Ureter (tissue), 1 donor: ENCODE measurements around the gene CDH22. TPM values are rescaled to one million over a fixed set of nuclear protein-coding genes. Genes with fewer than 3 reads are reported as not detected.

Experiments used
- DNase-seq: peaks from one replicate; pipeline ENCODE4 v3.0.0-alpha.2; 2020; ENCODE audit warnings: low spot score
- total RNA-seq: library from RNA; stranded (reverse); gene quantifications from one replicate; pipeline ENCODE4 v1.2.4, GENCODE V29; 2023
- donor health status: DM: yes; HTN: yes; CAD: no.

The CDH22 gene
- total RNA-seq, 1 donor from 2014 or later = 0.23 TPM

- DNase-seq = no peak
Observed at GRCh38 chr20:46323557-46323956, 15.3 kb upstream of the CDH22 start.

GRCh38 chr20:46322641-46323040 is 14.3 kb upstream of the CDH22 start:
- DNase-seq = no peak

GRCh38 chr20:46317685-46318177 is 9.4 kb upstream of the CDH22 start:
- no peak for DNase-seq

GRCh38 chr20:46316984-46317684 is 8.8 kb upstream of the CDH22 start:
- no peak for DNase-seq

GRCh38 chr20:46315311-46315710 is 7.0 kb upstream of the CDH22 start:
- no peak for DNase-seq

- DNase-seq = no peak
Observed at GRCh38 chr20:46312945-46313861, 4.9 kb upstream of the CDH22 start.

- DNase-seq = no peak
Observed at GRCh38 chr20:46312075-46312944, 4.0 kb upstream of the CDH22 start.

- no peak for DNase-seq
Observed at GRCh38 chr20:46311719-46312074, 3.4 kb upstream of the CDH22 start.

- DNase-seq = no peak
Observed at GRCh38 chr20:46311039-46311650, 2.8 kb upstream of the CDH22 start.

GRCh38 chr20:46309945-46310344 is 1.6 kb upstream of the CDH22 start:
- no peak for DNase-seq

GRCh38 chr20:46307999-46308257 is 370 bp downstream of the CDH22 start:
- no peak for DNase-seq

GRCh38 chr20:46307139-46307998 is 929 bp downstream of the CDH22 start:
- peak; percentile 62 for DNase-seq

GRCh38 chr20:46306743-46307138 is 1.6 kb downstream of the CDH22 start:
- no peak for DNase-seq

GRCh38 chr20:46305973-46306360 is 2.3 kb downstream of the CDH22 start:
- DNase-seq = no peak

- no peak for DNase-seq
Observed at GRCh38 chr20:46305331-46305972, 2.8 kb downstream of the CDH22 start.

GRCh38 chr20:46304852-46305251 is 3.4 kb downstream of the CDH22 start:
- no peak for DNase-seq

- no peak for DNase-seq
Observed at GRCh38 chr20:46304361-46304760, 3.9 kb downstream of the CDH22 start.

GRCh38 chr20:46303176-46303956 is 4.9 kb downstream of the CDH22 start:
- DNase-seq = no peak

GRCh38 chr20:46302106-46302505 is 6.2 kb downstream of the CDH22 start:
- DNase-seq = no peak

- no peak for DNase-seq
Observed at GRCh38 chr20:46300281-46300680, 8.0 kb downstream of the CDH22 start.
